H1 (cell line): ENCODE data around the gene TENT4A. TPM values are rescaled to one million over a fixed set of nuclear protein-coding genes. Genes with fewer than 3 reads are reported as not detected.

Experiments used
- ASH2L ChIP-seq: fragments of 200-600, 300-600 bp; sonication (generic); IDR thresholded peaks from one replicate; pipeline ENCODE4 v1.7.1; 2017; ENCODE audit warnings: low read length
- NANOG ChIP-seq: IDR thresholded peaks from 2 replicates; pipeline ENCODE4 v1.6.1; 2011; ENCODE audit warnings: low read length, low read depth, mild to moderate bottlenecking, inconsistent platforms; ENCODE audit not compliant: insufficient read depth, poor library complexity, severe bottlenecking
- NRF1 ChIP-seq: IDR thresholded peaks from 2 replicates; pipeline ENCODE4 v1.6.1; 2011; ENCODE audit warnings: mild to moderate bottlenecking, low read depth, low read length, improper control_type of control experiment
- SIN3A ChIP-seq, 2 experiments: IDR thresholded peaks in 1 of 2; conservative IDR thresholded peaks in 1 of 2; 2 replicates each; pipeline ENCODE4 v1.6.1; 2011 to 2012; ENCODE audit warnings: low read length in 2 of 2, improper control_type of control experiment in 1 of 2, low read depth in 1 of 2, mild to moderate bottlenecking in 1 of 2
- SIRT6 ChIP-seq: IDR thresholded peaks from one replicate; pipeline ENCODE4 v1.7.1; 2012; ENCODE audit warnings: low read length, inconsistent platforms
- polyA plus RNA-seq, 7 experiments: library from polyadenylated mRNA; depleted of rRNA in 3 of 7; stranded (reverse) in 5 of 7; unstranded in 2 of 7; fragments of >200 nt in 5 of 7; fragments of 200-250 nt in 2 of 7; gene quantifications; 1 replicate in 5 of 7; 2 replicates in 1 of 7; 4 replicates in 1 of 7; pipeline versions ENCODE4 v1.2.1 to v1.2.3, GENCODE V29; 2011 to 2013; ENCODE audit warnings: missing spikeins in 2 of 7, mixed read lengths in 2 of 7
- total RNA-seq: library from RNA; stranded (reverse); fragmentation: NEBNext Ultra II Directional; extraction: Animal tissue kit (Norgen Biotek cat#: 25700); gene quantifications from 2 replicates; pipeline ENCODE4 v1.2.1, GENCODE V29; 2021

TENT4A gene
- total and polyA plus RNA-seq, 2 of the 8 experiments (the other 6 are each of a cell fraction or from before 2014, with no cell fraction given): 8.9 to 25.1 TPM

DNA sequence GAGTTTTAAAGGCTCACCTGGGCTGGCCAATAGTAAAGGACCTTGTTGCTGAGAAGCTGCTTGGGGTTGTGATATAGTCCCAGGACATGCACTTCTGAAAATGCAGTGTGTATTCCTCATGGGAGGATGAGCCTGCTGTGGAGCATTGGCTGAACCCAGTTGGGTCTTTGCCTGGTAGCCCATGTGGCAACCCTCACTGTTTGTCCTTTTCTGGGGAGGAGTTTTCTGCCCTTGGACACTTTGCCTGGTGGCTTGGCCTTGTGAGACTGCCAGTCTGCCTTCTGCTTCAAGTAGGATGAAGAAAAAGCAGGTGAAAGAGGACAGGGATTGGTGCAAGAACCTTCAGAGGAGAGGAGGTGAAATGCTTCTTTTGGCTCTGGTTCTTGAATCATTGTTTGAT, 4.0 kb downstream of the TENT4A start (continued):
- no peak for TF ChIP-seq SIN3A (conservative IDR thresholded peaks at IDR 0.05 in 1 of 2, IDR thresholded peaks at IDR 0.05 in 1 of 2; ENCODE audit: low read depth in 1 of 2, low read length in 2 of 2)
- no peak for TF ChIP-seq NRF1
- TF ChIP-seq NANOG: no peak
- TF ChIP-seq SIRT6: no peak
- no peak for TF ChIP-seq ASH2L
- TF ChIP-seq, all 59 proteins: peak for 0
